ENCODE measurements around the gene NRCAM. TPM values are rescaled to one million over a fixed set of nuclear protein-coding genes. Genes with fewer than 3 reads are reported as not detected.

Gene NRCAM
- total RNA-seq, 1 donor from 2014 or later, result 39.0 TPM

GRCh38 chr7:108421720-108422331, 34.4 kb downstream of the NRCAM start:
- no peak for DNase-seq (ENCODE audit: low read depth)
- H3K4me3 ChIP-seq (ENCODE audit: low read depth, low read length), result no peak overlapping the region
- TF ChIP-seq CTCF (IDR thresholded peaks at IDR 0.05; ENCODE audit: insufficient read depth, low read length, poor library complexity, severe bottlenecking), result no peak
- H3K27me3 ChIP-seq (ENCODE audit: control insufficient read depth, insufficient read depth, low read length), result no peaks in the 10 kb centered on the region
- H3K36me3 ChIP-seq (ENCODE audit: control insufficient read depth, insufficient read depth, low read length), result no peaks in the 10 kb centered on the region

GRCh38 chr7:108419961-108420908, 36.0 kb downstream of the NRCAM start:
- no peak for TF ChIP-seq CTCF (IDR thresholded peaks at IDR 0.05; ENCODE audit: insufficient read depth, low read length, poor library complexity, severe bottlenecking)
- Histone ChIP-seq H3K27me3 (ENCODE audit: control insufficient read depth, insufficient read depth, low read length) (no peaks in the 10 kb centered on the region), H3K4me3 (ENCODE audit: low read depth, low read length) (no peak overlapping the region), H3K36me3 (ENCODE audit: control insufficient read depth, insufficient read depth, low read length) (no peaks in the 10 kb centered on the region)
- DNase-seq (ENCODE audit: low read depth), result no peak

GRCh38 chr7:108418946-108419345, 37.3 kb downstream of the NRCAM start:
- Histone ChIP-seq H3K36me3 (ENCODE audit: control insufficient read depth, insufficient read depth, low read length) (no peaks in the 10 kb centered on the region), H3K27me3 (ENCODE audit: control insufficient read depth, insufficient read depth, low read length) (no peaks in the 10 kb centered on the region), H3K4me3 (ENCODE audit: low read depth, low read length) (no peak overlapping the region)
- TF ChIP-seq CTCF (IDR thresholded peaks at IDR 0.05; ENCODE audit: insufficient read depth, low read length, poor library complexity, severe bottlenecking), result no peak
- no peak for DNase-seq (ENCODE audit: low read depth)

GRCh38 chr7:108417926-108418325, 38.3 kb downstream of the NRCAM start:
- TF ChIP-seq CTCF (IDR thresholded peaks at IDR 0.05; ENCODE audit: insufficient read depth, low read length, poor library complexity, severe bottlenecking), result no peak
- no peaks in the 10 kb centered on the region for H3K27me3 ChIP-seq (ENCODE audit: control insufficient read depth, insufficient read depth, low read length)
- no peak for DNase-seq (ENCODE audit: low read depth)

GRCh38 chr7:108417144-108417543, 39.1 kb downstream of the NRCAM start:
- Histone ChIP-seq H3K36me3 (ENCODE audit: control insufficient read depth, insufficient read depth, low read length) (no peaks in the 10 kb centered on the region), H3K27me3 (ENCODE audit: control insufficient read depth, insufficient read depth, low read length) (no peaks in the 10 kb centered on the region), H3K4me3 (ENCODE audit: low read depth, low read length) (no peak overlapping the region)
- no peak for DNase-seq (ENCODE audit: low read depth)
- TF ChIP-seq CTCF (IDR thresholded peaks at IDR 0.05; ENCODE audit: insufficient read depth, low read length, poor library complexity, severe bottlenecking), result no peak

More at GRCh38 chr7:108417926-108418325, 38.3 kb downstream of the NRCAM start:
- no peaks in the 10 kb centered on the region for H3K36me3 ChIP-seq (ENCODE audit: control insufficient read depth, insufficient read depth, low read length)
- H3K4me3 ChIP-seq (ENCODE audit: low read depth, low read length), result no peak overlapping the region

All from kidney epithelial cell (primary cell).